T-helper 2 cell (primary cell): ENCODE results near the gene KIAA0586.
"Not testable (repeated sequence)": the region's sequence is repeated elsewhere in the genome, so short reads cannot be mapped to it uniquely, and the experiment has no call there.

ENCODE experiments used
- DNase-seq, 5 experiments: peaks; one replicate each; pipeline versions ENCODE4 v3.0.0 to v3.0.0-alpha.2; 2012 to 2022
- total RNA-seq, 2 donors: gene quantifications; one replicate each; lab custom pipeline; 2026; lab: John Stamatoyannopoulos, UW

KIAA0586 gene
- total RNA-seq, result 33.7 to 73.7 reads per million in 2 donors

GRCh38 chr14:58427281-58428117 is at the start of gene KIAA0586, which contains the start of gene TIMM9:
TSS of gene KIAA0586 (plus strand) at chr14:58427719. CDS start at chr14:58428265, 546 bp downstream.
TSS of gene TIMM9 (minus strand) at chr14:58427531. CDS start at chr14:58411945, 15,586 bp downstream.
- DNase-seq, result peak; percentile 82 to 99 (median 95)

GRCh38 chr14:58390830-58391229 is 36.7 kb upstream of the KIAA0586 start:
- no peak for DNase-seq

- no peak for DNase-seq
Observed at GRCh38 chr14:58395562-58395811, 32.0 kb upstream of the KIAA0586 start.

- DNase-seq, result peak; percentile 55 to 84 (median 57)
Observed at GRCh38 chr14:58395812-58396788, 31.4 kb upstream of the KIAA0586 start, which contains the start of gene TOMM20L. TSS of gene TOMM20L (plus strand) at chr14:58395930. CDS start at chr14:58395958, 28 bp downstream.

- DNase-seq, result no peak
Observed at GRCh38 chr14:58397156-58397555, 30.4 kb upstream of the KIAA0586 start.

- no peak for DNase-seq
Observed at GRCh38 chr14:58398495-58398894, 29.0 kb upstream of the KIAA0586 start.

- DNase-seq, result no peak
Observed at GRCh38 chr14:58398895-58399294, 28.6 kb upstream of the KIAA0586 start.

GRCh38 chr14:58401587-58401986 is 25.9 kb upstream of the KIAA0586 start:
- peak in 1 of 5 experiments; percentile 34 for DNase-seq

- DNase-seq, result no peak
Observed at GRCh38 chr14:58408681-58409215, 18.8 kb upstream of the KIAA0586 start.

- DNase-seq, result no peak
Observed at GRCh38 chr14:58414845-58415244, 12.7 kb upstream of the KIAA0586 start.

GRCh38 chr14:58415636-58416547 is 11.6 kb upstream of the KIAA0586 start:
- no peak for DNase-seq

GRCh38 chr14:58416934-58417333 is 10.6 kb upstream of the KIAA0586 start:
- DNase-seq, result not testable (repeated sequence)

GRCh38 chr14:58426670-58427280 is 744 bp upstream of the KIAA0586 start:
- peak in 4 of 5 experiments; percentile 20 to 61 (median 24) for DNase-seq

- DNase-seq, result peak in 1 of 5 experiments; percentile 77
Observed at GRCh38 chr14:58428118-58428683, 682 bp downstream of the KIAA0586 start.

- DNase-seq, result peak in 1 of 5 experiments; percentile 87
Observed at GRCh38 chr14:58430156-58430555, 2.6 kb downstream of the KIAA0586 start.

GRCh38 chr14:58439476-58439875 is 12.0 kb downstream of the KIAA0586 start:
- no peak for DNase-seq

GRCh38 chr14:58444627-58445026 is 17.1 kb downstream of the KIAA0586 start:
- DNase-seq, result no peak

- no peak for DNase-seq
Observed at GRCh38 chr14:58455593-58456265, 28.2 kb downstream of the KIAA0586 start.

GRCh38 chr14:58460772-58461171 is 33.3 kb downstream of the KIAA0586 start:
- no peak for DNase-seq

- DNase-seq, result no peak
Observed at GRCh38 chr14:58463147-58463546, 35.6 kb downstream of the KIAA0586 start.
